ENCODE measurements around the gene SMIM44.

GRCh38 chr19:3457528-3458228 lies 25.6 kb downstream of the SMIM44 start:
- TF ChIP-seq POLR2AphosphoS5 (IDR thresholded peaks at IDR 0.05; ENCODE audit: low read depth, low read length): no peak
- no peak for TF ChIP-seq TAF1 (IDR thresholded peaks at IDR 0.05; ENCODE audit: borderline replicate concordance, low read depth, low read length)
